GM23338 (cell line): ENCODE measurements around the gene FAM117B. TPM values are rescaled to one million over a fixed set of nuclear protein-coding genes. Genes with fewer than 3 reads are reported as not detected.

Source experiments
- ATAC-seq: fragments of 200-7000 bp; cut with Tn5 transposase; 3 replicates; pipeline ENCODE4 v1.9.1; 2020
- DNase-seq: peaks from one replicate; pipeline ENCODE4 v3.0.0-alpha.2; 2015; ENCODE audit warnings: low spot score
- H2AFZ ChIP-seq: fragments of 200-600 bp; sonication (generic); 2 replicates; pipeline ENCODE4 v1.8.0; 2016; ENCODE audit warnings: antibody characterized with exemption, mild to moderate bottlenecking, moderate library complexity
- H3F3A ChIP-seq: fragments of 200-600 bp; sonication (generic); replicated peaks from 2 replicates; pipeline ENCODE4 v1.8.0; 2017; ENCODE audit warnings: antibody characterized with exemption, mixed run types, low read depth
- H3K27ac ChIP-seq: fragments of 200-600 bp; sonication (generic); 2 replicates; pipeline ENCODE4 v1.6.1; 2016; ENCODE audit warnings: low read depth
- H3K27me3 ChIP-seq: fragments of 200-600 bp; sonication (generic); 2 replicates; pipeline ENCODE4 v1.8.0; 2016; ENCODE audit warnings: mild to moderate bottlenecking, mixed run types, moderate library complexity; ENCODE audit not compliant: insufficient read depth
- H3K36me3 ChIP-seq: fragments of 200-600 bp; sonication (generic); 2 replicates; pipeline ENCODE4 v1.8.0; 2016; ENCODE audit warnings: mild to moderate bottlenecking; ENCODE audit not compliant: insufficient read depth
- H3K4me1 ChIP-seq: fragments of 200-600 bp; sonication (generic); 2 replicates; pipeline ENCODE4 v1.8.0; 2016; ENCODE audit warnings: mild to moderate bottlenecking, moderate library complexity; ENCODE audit not compliant: insufficient read depth
- H3K4me2 ChIP-seq: fragments of 200-600 bp; sonication (generic); 2 replicates; pipeline ENCODE4 v1.7.1; 2017; ENCODE audit warnings: mixed run types
- H3K4me3 ChIP-seq: fragments of 200-600 bp; sonication (generic); 2 replicates; pipeline ENCODE4 v1.6.1; 2016; ENCODE audit warnings: mixed run types
- H3K79me2 ChIP-seq: fragments of 200-600 bp; sonication (generic); replicated peaks from 2 replicates; pipeline ENCODE4 v1.8.0; 2017; ENCODE audit warnings: mild to moderate bottlenecking; ENCODE audit not compliant: insufficient read depth
- H3K9me2 ChIP-seq: fragments of 200-600 bp; sonication (generic); 2 replicates; pipeline ENCODE4 v1.8.0; 2017; ENCODE audit not compliant: insufficient read depth
- H4K20me1 ChIP-seq: fragments of 200-600 bp; sonication (generic); replicated peaks from 2 replicates; pipeline ENCODE4 v1.8.0; 2017; ENCODE audit warnings: mild to moderate bottlenecking; ENCODE audit not compliant: insufficient read depth
- H3K27ac Mint-ChIP-seq: 2 replicates; pipeline ENCODE4 v1.8.0; 2020; ENCODE audit warnings: inconsistent platforms, mild to moderate bottlenecking, moderate library complexity, mixed read lengths
- H3K27me3 Mint-ChIP-seq: 3 replicates; pipeline ENCODE4 v1.8.0; 2022; ENCODE audit warnings: low read depth, mild to moderate bottlenecking, moderate library complexity, mixed read lengths, inconsistent platforms; ENCODE audit not compliant: insufficient read depth, poor library complexity
- H3K36me3 Mint-ChIP-seq: 3 replicates; pipeline ENCODE4 v1.8.0; 2021; ENCODE audit warnings: low read depth, mild to moderate bottlenecking, inconsistent platforms, moderate library complexity, mixed read lengths
- H3K4me1 Mint-ChIP-seq: 3 replicates; pipeline ENCODE4 v1.8.0; 2020; ENCODE audit warnings: mild to moderate bottlenecking, inconsistent platforms, mixed read lengths
- H3K4me3 Mint-ChIP-seq: 3 replicates; pipeline ENCODE4 v1.8.0; 2021; ENCODE audit warnings: moderate library complexity, mild to moderate bottlenecking, inconsistent platforms, mixed read lengths
- H3K9me3 Mint-ChIP-seq: 3 replicates; pipeline ENCODE4 v1.8.0; 2020; ENCODE audit warnings: moderate library complexity, mild to moderate bottlenecking, inconsistent platforms, mixed read lengths
- CREB1 ChIP-seq: fragments of 250-450 bp; sonication (Bioruptor Pico); IDR thresholded peaks from 2 replicates; pipeline ENCODE4 v1.5.0; 2020; ENCODE audit warnings: low read depth, mild to moderate bottlenecking, moderate library complexity
- ETS1 ChIP-seq: IDR thresholded peaks from 2 replicates; pipeline ENCODE4 v1.6.1; 2016; ENCODE audit warnings: antibody characterized with exemption
- EZH2 ChIP-seq: fragments of 200-600 bp; sonication (generic); IDR thresholded peaks from one replicate; pipeline ENCODE4 v1.8.0; 2017; ENCODE audit warnings: antibody characterized with exemption, mild to moderate bottlenecking, low read depth; ENCODE audit not compliant: unreplicated experiment
- EZH2phosphoT487 ChIP-seq: fragments of 200-600 bp; sonication (generic); IDR thresholded peaks from one replicate; pipeline ENCODE4 v1.8.1; 2018; ENCODE audit warnings: antibody characterized with exemption; ENCODE audit not compliant: unreplicated experiment
- STAT1 ChIP-seq: IDR thresholded peaks from one replicate; pipeline ENCODE4 v1.6.1; 2016; ENCODE audit warnings: antibody characterized with exemption; ENCODE audit not compliant: unreplicated experiment
- ZNF114 ChIP-seq: fragments of 250-450 bp; sonication (Bioruptor Pico); IDR thresholded peaks from 2 replicates; pipeline ENCODE4 v1.5.0; 2020; ENCODE audit warnings: mild to moderate bottlenecking, moderate library complexity
- polyA plus RNA-seq: library from polyadenylated mRNA; unstranded; fragments of >200 nt; fragmentation: Nextera tagmentation; extraction: Ambion mirVana; gene quantifications from 2 replicates; pipeline ENCODE4 v1.2.1, GENCODE V29; 2016
- total RNA-seq: library from RNA; depleted of rRNA; stranded (reverse); fragments of >200 nt; shearing (Covaris generic); gene quantifications from 2 replicates; pipeline ENCODE4 v1.2.3, GENCODE V29; 2014
- TF ChIP-seq, protein P1 (sequence below): fragments of 250-450 bp; sonication (Bioruptor Pico); IDR thresholded peaks from 2 replicates; pipeline ENCODE4 v1.5.0; 2020; ENCODE audit warnings: mild to moderate bottlenecking, moderate library complexity
- TF ChIP-seq, protein P2 (sequence below): IDR thresholded peaks from one replicate; pipeline ENCODE4 v1.6.1; 2018; ENCODE audit warnings: antibody characterized with exemption; ENCODE audit not compliant: unreplicated experiment

FAM117B gene
- total and polyA plus RNA-seq, 2 experiments from 2014 or later = 8.4 to 23.0 TPM

DNA sequence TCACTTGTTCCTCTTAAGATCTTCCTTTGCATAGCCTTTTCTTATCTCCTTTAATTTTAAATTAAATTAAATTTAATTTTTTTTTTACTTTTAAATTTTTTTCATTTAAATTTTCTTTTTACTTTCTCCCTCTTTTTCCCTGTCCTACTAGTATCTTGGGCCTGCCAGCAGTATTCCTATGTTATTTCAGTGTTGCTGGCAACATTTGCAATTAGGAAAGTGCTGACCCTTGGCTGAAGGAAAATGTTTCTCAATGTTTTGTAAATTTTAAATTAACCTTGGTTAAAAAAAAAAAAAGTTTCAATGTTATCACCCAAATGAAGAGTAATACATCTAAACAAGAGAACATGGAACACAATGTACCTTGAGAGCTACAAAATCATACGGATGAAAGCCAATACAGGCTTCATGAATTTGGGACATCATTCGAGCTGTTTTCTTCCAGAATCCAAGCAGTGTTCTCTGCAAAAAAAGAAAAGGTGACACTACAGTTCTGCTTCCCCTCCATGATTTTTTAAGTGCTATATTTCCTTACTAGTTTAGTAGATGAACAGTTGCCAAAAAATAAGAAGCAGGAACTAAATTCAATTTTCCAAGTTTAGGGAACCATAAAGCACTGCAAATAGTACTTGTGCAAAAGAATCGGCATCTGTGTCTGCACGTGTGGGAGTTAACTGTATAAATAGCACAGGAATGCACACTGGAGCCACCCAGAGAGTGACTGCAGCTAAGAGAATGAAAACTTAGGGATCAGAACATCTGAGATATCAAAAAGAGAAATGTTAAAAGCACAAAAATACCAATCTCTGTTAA is 181.0 kb downstream of the FAM117B start:
- no peaks in the 10 kb centered on the region for H3K4me1 ChIP-seq
- H3K4me3 ChIP-seq = no peak overlapping the region
- H3K79me2 ChIP-seq = no peaks in the 10 kb centered on the region
- no peaks in the 10 kb centered on the region for H3K9me2 ChIP-seq
- no peak overlapping the region for H3K4me3 Mint-ChIP-seq
- H3K27ac Mint-ChIP-seq = no peak overlapping the region
- H3K4me2 ChIP-seq = no peak overlapping the region
- no peaks in the 10 kb centered on the region for H3K27me3 Mint-ChIP-seq
- H3K36me3 Mint-ChIP-seq = peaks cover 15% of the 10 kb centered on the region
- H3K9me3 Mint-ChIP-seq = peaks cover 12% of the 10 kb centered on the region
- H3K27me3 ChIP-seq = no peaks in the 10 kb centered on the region
- no peak overlapping the region for H3K27ac ChIP-seq
- ATAC-seq = no peak
- TF ChIP-seq ETS1 = no peak
- TF ChIP-seq, protein P1, sequence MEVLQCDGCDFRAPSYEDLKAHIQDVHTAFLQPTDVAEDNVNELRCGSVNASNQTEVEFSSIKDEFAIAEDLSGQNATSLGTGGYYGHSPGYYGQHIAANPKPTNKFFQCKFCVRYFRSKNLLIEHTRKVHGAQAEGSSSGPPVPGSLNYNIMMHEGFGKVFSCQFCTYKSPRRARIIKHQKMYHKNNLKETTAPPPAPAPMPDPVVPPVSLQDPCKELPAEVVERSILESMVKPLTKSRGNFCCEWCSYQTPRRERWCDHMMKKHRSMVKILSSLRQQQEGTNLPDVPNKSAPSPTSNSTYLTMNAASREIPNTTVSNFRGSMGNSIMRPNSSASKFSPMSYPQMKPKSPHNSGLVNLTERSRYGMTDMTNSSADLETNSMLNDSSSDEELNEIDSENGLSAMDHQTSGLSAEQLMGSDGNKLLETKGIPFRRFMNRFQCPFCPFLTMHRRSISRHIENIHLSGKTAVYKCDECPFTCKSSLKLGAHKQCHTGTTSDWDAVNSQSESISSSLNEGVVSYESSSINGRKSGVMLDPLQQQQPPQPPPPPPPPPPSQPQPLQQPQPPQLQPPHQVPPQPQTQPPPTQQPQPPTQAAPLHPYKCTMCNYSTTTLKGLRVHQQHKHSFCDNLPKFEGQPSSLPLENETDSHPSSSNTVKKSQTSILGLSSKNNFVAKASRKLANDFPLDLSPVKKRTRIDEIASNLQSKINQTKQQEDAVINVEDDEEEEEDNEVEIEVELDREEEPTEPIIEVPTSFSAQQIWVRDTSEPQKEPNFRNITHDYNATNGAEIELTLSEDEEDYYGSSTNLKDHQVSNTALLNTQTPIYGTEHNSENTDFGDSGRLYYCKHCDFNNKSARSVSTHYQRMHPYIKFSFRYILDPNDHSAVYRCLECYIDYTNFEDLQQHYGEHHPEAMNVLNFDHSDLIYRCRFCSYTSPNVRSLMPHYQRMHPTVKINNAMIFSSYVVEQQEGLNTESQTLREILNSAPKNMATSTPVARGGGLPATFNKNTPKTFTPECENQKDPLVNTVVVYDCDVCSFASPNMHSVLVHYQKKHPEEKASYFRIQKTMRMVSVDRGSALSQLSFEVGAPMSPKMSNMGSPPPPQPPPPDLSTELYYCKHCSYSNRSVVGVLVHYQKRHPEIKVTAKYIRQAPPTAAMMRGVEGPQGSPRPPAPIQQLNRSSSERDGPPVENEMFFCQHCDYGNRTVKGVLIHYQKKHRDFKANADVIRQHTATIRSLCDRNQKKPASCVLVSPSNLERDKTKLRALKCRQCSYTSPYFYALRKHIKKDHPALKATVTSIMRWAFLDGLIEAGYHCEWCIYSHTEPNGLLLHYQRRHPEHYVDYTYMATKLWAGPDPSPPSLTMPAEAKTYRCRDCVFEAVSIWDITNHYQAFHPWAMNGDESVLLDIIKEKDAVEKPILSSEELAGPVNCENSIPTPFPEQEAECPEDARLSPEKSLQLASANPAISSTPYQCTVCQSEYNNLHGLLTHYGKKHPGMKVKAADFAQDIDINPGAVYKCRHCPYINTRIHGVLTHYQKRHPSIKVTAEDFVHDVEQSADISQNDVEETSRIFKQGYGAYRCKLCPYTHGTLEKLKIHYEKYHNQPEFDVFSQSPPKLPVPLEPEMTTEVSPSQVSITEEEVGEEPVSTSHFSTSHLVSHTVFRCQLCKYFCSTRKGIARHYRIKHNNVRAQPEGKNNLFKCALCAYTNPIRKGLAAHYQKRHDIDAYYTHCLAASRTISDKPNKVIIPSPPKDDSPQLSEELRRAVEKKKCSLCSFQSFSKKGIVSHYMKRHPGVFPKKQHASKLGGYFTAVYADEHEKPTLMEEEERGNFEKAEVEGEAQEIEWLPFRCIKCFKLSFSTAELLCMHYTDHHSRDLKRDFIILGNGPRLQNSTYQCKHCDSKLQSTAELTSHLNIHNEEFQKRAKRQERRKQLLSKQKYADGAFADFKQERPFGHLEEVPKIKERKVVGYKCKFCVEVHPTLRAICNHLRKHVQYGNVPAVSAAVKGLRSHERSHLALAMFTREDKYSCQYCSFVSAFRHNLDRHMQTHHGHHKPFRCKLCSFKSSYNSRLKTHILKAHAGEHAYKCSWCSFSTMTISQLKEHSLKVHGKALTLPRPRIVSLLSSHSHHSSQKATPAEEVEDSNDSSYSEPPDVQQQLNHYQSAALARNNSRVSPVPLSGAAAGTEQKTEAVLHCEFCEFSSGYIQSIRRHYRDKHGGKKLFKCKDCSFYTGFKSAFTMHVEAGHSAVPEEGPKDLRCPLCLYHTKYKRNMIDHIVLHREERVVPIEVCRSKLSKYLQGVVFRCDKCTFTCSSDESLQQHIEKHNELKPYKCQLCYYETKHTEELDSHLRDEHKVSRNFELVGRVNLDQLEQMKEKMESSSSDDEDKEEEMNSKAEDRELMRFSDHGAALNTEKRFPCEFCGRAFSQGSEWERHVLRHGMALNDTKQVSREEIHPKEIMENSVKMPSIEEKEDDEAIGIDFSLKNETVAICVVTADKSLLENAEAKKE (CRISPR knock-in tag) = no peak
- no peak for TF ChIP-seq ZNF114
- TF ChIP-seq EZH2phosphoT487 = no peak
- TF ChIP-seq STAT1 = no peak
- TF ChIP-seq, protein P2, sequence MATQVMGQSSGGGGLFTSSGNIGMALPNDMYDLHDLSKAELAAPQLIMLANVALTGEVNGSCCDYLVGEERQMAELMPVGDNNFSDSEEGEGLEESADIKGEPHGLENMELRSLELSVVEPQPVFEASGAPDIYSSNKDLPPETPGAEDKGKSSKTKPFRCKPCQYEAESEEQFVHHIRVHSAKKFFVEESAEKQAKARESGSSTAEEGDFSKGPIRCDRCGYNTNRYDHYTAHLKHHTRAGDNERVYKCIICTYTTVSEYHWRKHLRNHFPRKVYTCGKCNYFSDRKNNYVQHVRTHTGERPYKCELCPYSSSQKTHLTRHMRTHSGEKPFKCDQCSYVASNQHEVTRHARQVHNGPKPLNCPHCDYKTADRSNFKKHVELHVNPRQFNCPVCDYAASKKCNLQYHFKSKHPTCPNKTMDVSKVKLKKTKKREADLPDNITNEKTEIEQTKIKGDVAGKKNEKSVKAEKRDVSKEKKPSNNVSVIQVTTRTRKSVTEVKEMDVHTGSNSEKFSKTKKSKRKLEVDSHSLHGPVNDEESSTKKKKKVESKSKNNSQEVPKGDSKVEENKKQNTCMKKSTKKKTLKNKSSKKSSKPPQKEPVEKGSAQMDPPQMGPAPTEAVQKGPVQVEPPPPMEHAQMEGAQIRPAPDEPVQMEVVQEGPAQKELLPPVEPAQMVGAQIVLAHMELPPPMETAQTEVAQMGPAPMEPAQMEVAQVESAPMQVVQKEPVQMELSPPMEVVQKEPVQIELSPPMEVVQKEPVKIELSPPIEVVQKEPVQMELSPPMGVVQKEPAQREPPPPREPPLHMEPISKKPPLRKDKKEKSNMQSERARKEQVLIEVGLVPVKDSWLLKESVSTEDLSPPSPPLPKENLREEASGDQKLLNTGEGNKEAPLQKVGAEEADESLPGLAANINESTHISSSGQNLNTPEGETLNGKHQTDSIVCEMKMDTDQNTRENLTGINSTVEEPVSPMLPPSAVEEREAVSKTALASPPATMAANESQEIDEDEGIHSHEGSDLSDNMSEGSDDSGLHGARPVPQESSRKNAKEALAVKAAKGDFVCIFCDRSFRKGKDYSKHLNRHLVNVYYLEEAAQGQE = no peak
- no peak for TF ChIP-seq EZH2
- no peak for TF ChIP-seq CREB1 (CRISPR knock-in tag)
- H3K4me1 Mint-ChIP-seq = no peaks in the 10 kb centered on the region
- H3F3A ChIP-seq = no peaks in the 10 kb centered on the region
- no peaks in the 10 kb centered on the region for H4K20me1 ChIP-seq
- DNase-seq = no peak
- no peaks in the 10 kb centered on the region for H3K36me3 ChIP-seq
- H2AFZ ChIP-seq = no peak overlapping the region
